Fibroblast of lung (primary cell): Measurements from ENCODE around the gene OCA2.

Experiments used
- EZH2 ChIP-seq: IDR thresholded peaks from 2 replicates; pipeline ENCODE4 v1.5.1; 2012; ENCODE audit warnings: low read length, control low read depth, mild to moderate bottlenecking; ENCODE audit errors: missing control alignments
- TF ChIP-seq, protein P1 (sequence below), 2 donors: IDR thresholded peaks in 1 of 2; conservative IDR thresholded peaks in 1 of 2; 1 replicate in 1 of 2; 2 replicates in 1 of 2; pipeline ENCODE4 v1.5.1; 2011 to 2012; ENCODE audit warnings: low read length in 2 of 2, control low read depth in 1 of 2, inconsistent platforms in 1 of 2, low read depth in 1 of 2, mild to moderate bottlenecking in 1 of 2

DNA sequence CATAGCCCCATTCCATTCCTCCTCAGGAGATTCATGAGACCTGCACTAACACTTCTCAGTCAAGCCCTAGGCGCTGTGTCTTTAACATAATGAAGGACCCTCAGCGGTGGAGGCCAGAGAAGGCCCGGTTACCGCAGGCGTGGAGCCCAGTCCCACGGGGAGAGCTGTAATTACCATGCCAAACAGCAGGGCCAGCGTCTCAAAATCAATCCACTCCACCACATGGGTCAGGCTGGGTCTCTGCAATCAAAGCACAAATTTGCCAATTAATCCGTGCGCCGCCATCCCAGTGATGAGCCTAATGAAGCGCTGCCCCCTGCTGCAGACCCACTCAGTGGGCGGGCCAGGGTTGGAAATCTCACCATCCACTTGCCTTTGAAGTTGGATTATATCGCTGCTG lies 109.7 kb downstream of the OCA2 start:
- TF ChIP-seq, protein P1, sequence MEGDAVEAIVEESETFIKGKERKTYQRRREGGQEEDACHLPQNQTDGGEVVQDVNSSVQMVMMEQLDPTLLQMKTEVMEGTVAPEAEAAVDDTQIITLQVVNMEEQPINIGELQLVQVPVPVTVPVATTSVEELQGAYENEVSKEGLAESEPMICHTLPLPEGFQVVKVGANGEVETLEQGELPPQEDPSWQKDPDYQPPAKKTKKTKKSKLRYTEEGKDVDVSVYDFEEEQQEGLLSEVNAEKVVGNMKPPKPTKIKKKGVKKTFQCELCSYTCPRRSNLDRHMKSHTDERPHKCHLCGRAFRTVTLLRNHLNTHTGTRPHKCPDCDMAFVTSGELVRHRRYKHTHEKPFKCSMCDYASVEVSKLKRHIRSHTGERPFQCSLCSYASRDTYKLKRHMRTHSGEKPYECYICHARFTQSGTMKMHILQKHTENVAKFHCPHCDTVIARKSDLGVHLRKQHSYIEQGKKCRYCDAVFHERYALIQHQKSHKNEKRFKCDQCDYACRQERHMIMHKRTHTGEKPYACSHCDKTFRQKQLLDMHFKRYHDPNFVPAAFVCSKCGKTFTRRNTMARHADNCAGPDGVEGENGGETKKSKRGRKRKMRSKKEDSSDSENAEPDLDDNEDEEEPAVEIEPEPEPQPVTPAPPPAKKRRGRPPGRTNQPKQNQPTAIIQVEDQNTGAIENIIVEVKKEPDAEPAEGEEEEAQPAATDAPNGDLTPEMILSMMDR (conservative IDR thresholded peaks at IDR 0.05 in 1 of 2, IDR thresholded peaks at IDR 0.05 in 1 of 2; ENCODE audit: low read depth in 1 of 2, low read length in 2 of 2), result no peak
- TF ChIP-seq EZH2, result no peak
